SU-DHL-6 (cell line): ENCODE results near the gene OTOF.

Experiments used
- EZH2phosphoT487 ChIP-seq: fragments of 200-600 bp; sonication (generic), shearing (Covaris generic); conservative IDR thresholded peaks from 2 replicates; pipeline ENCODE4 v1.6.1; 2018; ENCODE audit warnings: mild to moderate bottlenecking, antibody characterized with exemption, low read length, moderate library complexity, mixed read lengths
- TF ChIP-seq, protein P1 (sequence below): fragments of 200-600 bp; sonication (generic); IDR thresholded peaks from one replicate; pipeline ENCODE4 v1.5.1; 2017; ENCODE audit warnings: antibody characterized with exemption, mild to moderate bottlenecking, low read length, moderate library complexity; ENCODE audit not compliant: insufficient read depth, poor library complexity, severe bottlenecking

DNA sequence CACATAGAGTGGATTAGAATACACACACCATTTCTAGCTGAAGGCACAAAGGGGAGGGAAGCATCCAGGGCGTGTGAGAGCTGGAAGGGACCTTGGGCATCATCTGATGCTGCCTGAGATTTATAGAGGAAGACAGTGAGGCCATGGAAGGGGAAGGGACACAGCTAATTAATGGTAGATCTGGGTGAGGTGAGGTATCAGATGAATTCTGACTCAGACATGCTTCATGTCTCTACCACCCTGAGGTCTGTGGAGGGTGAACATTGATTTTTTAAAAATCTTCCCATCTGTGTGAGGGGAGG is 42.2 kb upstream of the OTOF start:
- TF ChIP-seq, protein P1, sequence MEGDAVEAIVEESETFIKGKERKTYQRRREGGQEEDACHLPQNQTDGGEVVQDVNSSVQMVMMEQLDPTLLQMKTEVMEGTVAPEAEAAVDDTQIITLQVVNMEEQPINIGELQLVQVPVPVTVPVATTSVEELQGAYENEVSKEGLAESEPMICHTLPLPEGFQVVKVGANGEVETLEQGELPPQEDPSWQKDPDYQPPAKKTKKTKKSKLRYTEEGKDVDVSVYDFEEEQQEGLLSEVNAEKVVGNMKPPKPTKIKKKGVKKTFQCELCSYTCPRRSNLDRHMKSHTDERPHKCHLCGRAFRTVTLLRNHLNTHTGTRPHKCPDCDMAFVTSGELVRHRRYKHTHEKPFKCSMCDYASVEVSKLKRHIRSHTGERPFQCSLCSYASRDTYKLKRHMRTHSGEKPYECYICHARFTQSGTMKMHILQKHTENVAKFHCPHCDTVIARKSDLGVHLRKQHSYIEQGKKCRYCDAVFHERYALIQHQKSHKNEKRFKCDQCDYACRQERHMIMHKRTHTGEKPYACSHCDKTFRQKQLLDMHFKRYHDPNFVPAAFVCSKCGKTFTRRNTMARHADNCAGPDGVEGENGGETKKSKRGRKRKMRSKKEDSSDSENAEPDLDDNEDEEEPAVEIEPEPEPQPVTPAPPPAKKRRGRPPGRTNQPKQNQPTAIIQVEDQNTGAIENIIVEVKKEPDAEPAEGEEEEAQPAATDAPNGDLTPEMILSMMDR, result no peak
- TF ChIP-seq EZH2phosphoT487, result no peak
